ENCODE data around the gene IZUMO1. TPM values are rescaled to one million over a fixed set of nuclear protein-coding genes. Genes with fewer than 3 reads are reported as not detected.

The IZUMO1 gene
- polyA plus RNA-seq, 1 donor (not counting 4 experiments of a cell fraction or from before 2014, with no cell fraction given): 0.63 TPM

GRCh38 chr19:48722196-48722708, 24.5 kb downstream of the IZUMO1 start:
- Histone ChIP-seq H3K4me1 (ENCODE audit: control insufficient read depth, extremely low read depth, insufficient read depth, low read length) (peaks cover 14% of the 10 kb centered on the region), H3K27ac (ENCODE audit: control insufficient read depth, insufficient read depth, low read length) (no peak overlapping the region), H3K4me2 (ENCODE audit: control insufficient read depth, extremely low read depth, insufficient read depth, low read depth, low read length) (no peak overlapping the region), H3K9me3 (ENCODE audit: control insufficient read depth, low read depth, low read length) (no peaks in the 10 kb centered on the region), H3K27me3 (ENCODE audit: control insufficient read depth, extremely low read depth, insufficient read depth, low read length) (no peaks in the 10 kb centered on the region), H3K36me3 (ENCODE audit: control insufficient read depth in 2 of 2, extremely low read depth in 1 of 2, insufficient read depth in 2 of 2, low read length in 2 of 2) (peaks cover 0 to 6% of the 10 kb centered on the region in 2 experiments), H3K9ac (ENCODE audit: control insufficient read depth, extremely low read depth, insufficient read depth, low read length) (no peak overlapping the region), H4K20me1 (ENCODE audit: control insufficient read depth, extremely low read depth, insufficient read depth, low read length) (no peaks in the 10 kb centered on the region), H3K79me2 (ENCODE audit: control insufficient read depth, insufficient read depth, low read length) (no peaks in the 10 kb centered on the region), H3K9me1 (ENCODE audit: control insufficient read depth, extremely low read depth, insufficient read depth, low read length) (no peaks in the 10 kb centered on the region), H2AFZ (ENCODE audit: control insufficient read depth, low read length) (no peak overlapping the region), H3K4me3 (ENCODE audit: control insufficient read depth in 2 of 3, extremely low read depth in 1 of 3, insufficient read depth in 2 of 3, low read depth in 1 of 3, low read length in 3 of 3) (no peak overlapping the region)
- DNase-seq (ENCODE audit: low read depth, low spot score) (no peak), FAIRE-seq (no peak)
- TF ChIP-seq CTCF (optimal IDR thresholded peaks at IDR 0.05 in 1 of 3, IDR thresholded peaks at IDR 0.05 in 1 of 3, conservative IDR thresholded peaks at IDR 0.05 in 1 of 3; ENCODE audit: extremely low read depth in 1 of 3, insufficient read depth in 2 of 3, low read length in 3 of 3) (no peak), EZH2 (IDR thresholded peaks at IDR 0.05; ENCODE audit: low read length) (no peak)
- dilution Hi-C loops (cut with MboI; ENCODE audit: extremely low pct_ligation_motif_present, low sequenced_read_pairs): no loop called here

GRCh38 chr19:48720613-48721296, 26.0 kb downstream of the IZUMO1 start:
- Histone ChIP-seq H2AFZ (ENCODE audit: control insufficient read depth, low read length) (peak overlapping the region; percentile 96), H3K27ac (ENCODE audit: control insufficient read depth, insufficient read depth, low read length) (peak overlapping the region; percentile 63), H3K79me2 (ENCODE audit: control insufficient read depth, insufficient read depth, low read length) (no peaks in the 10 kb centered on the region), H3K4me2 (ENCODE audit: control insufficient read depth, extremely low read depth, insufficient read depth, low read depth, low read length) (peak overlapping the region; percentile 90), H4K20me1 (ENCODE audit: control insufficient read depth, extremely low read depth, insufficient read depth, low read length) (no peaks in the 10 kb centered on the region), H3K4me3 (ENCODE audit: control insufficient read depth in 2 of 3, extremely low read depth in 1 of 3, insufficient read depth in 2 of 3, low read depth in 1 of 3, low read length in 3 of 3) (peak overlapping the region; percentile 47 to 84 (median 81)), H3K9me1 (ENCODE audit: control insufficient read depth, extremely low read depth, insufficient read depth, low read length) (no peaks in the 10 kb centered on the region), H3K4me1 (ENCODE audit: control insufficient read depth, extremely low read depth, insufficient read depth, low read length) (peaks cover 20% of the 10 kb centered on the region), H3K36me3 (ENCODE audit: control insufficient read depth in 2 of 2, extremely low read depth in 1 of 2, insufficient read depth in 2 of 2, low read length in 2 of 2) (no peaks in the 10 kb centered on the region), H3K9ac (ENCODE audit: control insufficient read depth, extremely low read depth, insufficient read depth, low read length) (peak overlapping the region; percentile 74), H3K9me3 (ENCODE audit: control insufficient read depth, low read depth, low read length) (no peaks in the 10 kb centered on the region), H3K27me3 (ENCODE audit: control insufficient read depth, extremely low read depth, insufficient read depth, low read length) (no peaks in the 10 kb centered on the region)
- DNase-seq (ENCODE audit: low read depth, low spot score) (no peak), FAIRE-seq (peak; percentile 95)
- TF ChIP-seq CTCF (optimal IDR thresholded peaks at IDR 0.05 in 1 of 3, IDR thresholded peaks at IDR 0.05 in 1 of 3, conservative IDR thresholded peaks at IDR 0.05 in 1 of 3; ENCODE audit: extremely low read depth in 1 of 3, insufficient read depth in 2 of 3, low read length in 3 of 3) (no peak), EZH2 (IDR thresholded peaks at IDR 0.05; ENCODE audit: low read length) (no peak)
- dilution Hi-C loops (cut with MboI; ENCODE audit: extremely low pct_ligation_motif_present, low sequenced_read_pairs): no loop called here
